Mucosa of descending colon (tissue), 3 donors: Measurements from ENCODE around the gene USP17L20. TPM values are rescaled to one million over a fixed set of nuclear protein-coding genes. Genes with fewer than 3 reads are reported as not detected.
"Not testable (repeated sequence)": the region's sequence is repeated elsewhere in the genome, so short reads cannot be mapped to it uniquely, and the experiment has no call there.

Source experiments
- ATAC-seq: fragments of 200-7000 bp; cut with Tn5 transposase; one replicate; pipeline ENCODE4 v1.9.1; 2020; ENCODE audit warnings: mild to moderate bottlenecking, moderate library complexity
- DNase-seq, 3 donors: peaks; one replicate each; pipeline ENCODE4 v3.0.0-alpha.2; 2020
- H3K36me3 ChIP-seq: fragments of 200-600 bp; one replicate; pipeline ENCODE4 v1.8.0; 2021; ENCODE audit warnings: low read depth, mild to moderate bottlenecking
- H3K4me1 ChIP-seq: fragments of 200-600 bp; one replicate; pipeline ENCODE4 v1.8.0; 2021; ENCODE audit warnings: low read depth, mild to moderate bottlenecking
- H3K4me3 ChIP-seq: fragments of 200-600 bp; one replicate; pipeline ENCODE4 v1.8.0; 2021; ENCODE audit warnings: mild to moderate bottlenecking
- H3K9me3 ChIP-seq: fragments of 200-600 bp; one replicate; pipeline ENCODE4 v1.8.0; 2021; ENCODE audit warnings: mild to moderate bottlenecking
- intact Hi-C, 2 donors: fragments of 100-400 bp; cut with DNase I in 1 of 2; cut with micrococcal nuclease in 1 of 2; formaldehyde crosslinking; loops; one replicate each; pipeline versions ENCODE4 v1.11.0 to v1.11.1; 2022; cut with DNase I, micrococcal nuclease
- total RNA-seq, 3 donors: library from RNA; stranded (reverse); fragmentation: NEBNext Ultra II Directional in 2 of 3; extraction: Animal tissue kit (Norgen Biotek cat#: 25700) in 2 of 3; gene quantifications; one replicate each; pipeline versions ENCODE4 v1.2.1 to v1.2.4, GENCODE V29; 2021 to 2023
- donor health status: DM: no; HTN: no; CAD: no; lungs with moderate emphysema.
- donor health status: DM: no; HTN: no; CAD: no.
- donor health status: DM: no; HTN: yes; CAD: no.

USP17L20 gene
- total RNA-seq, 3 donors from 2014 or later: not detected

DNA sequence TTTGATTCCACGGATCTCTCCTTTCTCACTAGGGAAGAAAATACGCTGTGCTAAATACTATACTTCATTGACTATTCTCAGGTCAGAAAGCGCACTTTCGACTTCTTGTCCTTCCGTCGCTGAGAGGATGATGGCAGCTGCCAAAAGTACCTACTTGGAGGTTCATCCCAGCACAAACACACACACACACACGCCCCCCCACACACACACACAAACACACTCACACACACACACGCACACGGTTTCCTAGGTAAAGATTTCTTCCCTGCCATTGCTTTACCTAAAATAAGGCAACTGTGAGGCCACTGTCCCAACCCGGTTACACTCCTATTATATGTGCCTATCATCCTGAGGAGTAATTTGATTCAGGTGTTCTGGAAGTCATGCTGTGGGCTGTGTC lies 13.8 kb downstream of the USP17L20 start:
- H3K4me1 ChIP-seq, H3K4me3 ChIP-seq, H3K9me3 ChIP-seq, ATAC-seq, H3K36me3 ChIP-seq, intact Hi-C loops: not testable (repeated sequence)
- DNase-seq: peak; percentile 5 to 81 (median 35)

Other genes with a start within 250 kb of the USP17L20 start
- not detected for gene FAM90A26, start 87.7 kb upstream of the USP17L20 start, total RNA-seq
- not detected for gene USP17L10, start 47.5 kb upstream of the USP17L20 start, total RNA-seq
- gene USP17L11, start 42.7 kb upstream of the USP17L20 start, total RNA-seq: not detected
- gene USP17L12, start 38.0 kb upstream of the USP17L20 start, total RNA-seq: not detected
- gene USP17L13, start 33.2 kb upstream of the USP17L20 start, total RNA-seq: not detected
- gene USP17L15, start 23.7 kb upstream of the USP17L20 start, total RNA-seq: not detected
- not detected for gene USP17L17, start 14.2 kb upstream of the USP17L20 start, total RNA-seq
- not detected for gene USP17L18, start 9.5 kb upstream of the USP17L20 start, total RNA-seq
- gene USP17L19, start 4.7 kb upstream of the USP17L20 start, total RNA-seq: not detected
- gene USP17L21, start 4.7 kb downstream of the USP17L20 start, total RNA-seq: not detected
- gene USP17L22, start 9.5 kb downstream of the USP17L20 start, total RNA-seq: not detected
- gene USP17L24, start 67.0 kb downstream of the USP17L20 start, total RNA-seq: not detected
- not detected for gene USP17L25, start 71.8 kb downstream of the USP17L20 start, total RNA-seq
- not detected for gene USP17L26, start 76.5 kb downstream of the USP17L20 start, total RNA-seq
- not detected for gene USP17L5, start 81.3 kb downstream of the USP17L20 start, total RNA-seq
- gene USP17L27, start 86.0 kb downstream of the USP17L20 start, total RNA-seq: not detected
- not detected for gene USP17L28, start 90.8 kb downstream of the USP17L20 start, total RNA-seq
- gene USP17L29, start 95.5 kb downstream of the USP17L20 start, total RNA-seq: not detected
- not detected for gene USP17L30, start 105.0 kb downstream of the USP17L20 start, total RNA-seq
- gene DEFB131A, start 186.3 kb downstream of the USP17L20 start, total RNA-seq: not detected